K562 (cell line): Measurements from ENCODE around the gene SEMA3A. TPM values are rescaled to one million over a fixed set of nuclear protein-coding genes. Genes with fewer than 3 reads are reported as not detected.

Experiments used
- ATAC-seq: fragments of 200-7000 bp; cut with Tn5 transposase; 3 replicates; pipeline ENCODE4 v1.9.1; 2020; ENCODE audit warnings: moderate library complexity
- BruUV-seq: library from RNA; stranded (reverse); fragments of 400-500 nt; replicated peaks from 2 replicates; lab custom pipeline; 2021; lab: Mats Ljungman, UMichigan
- CTCF ChIA-PET: fragments of 300-600 bp; formaldehyde crosslinking; extraction: SDS; loops from one replicate; lab custom pipeline; 2021; ENCODE audit warnings: low intra/inter-chr PET ratio; lab: Yijun Ruan, JAX
- POLR2A ChIA-PET: fragments of 300-600, 350-650 bp; sonication (Branson Sonifier 250); formaldehyde crosslinking; extraction: SDS; loops from one replicate; lab custom pipeline; 2021; ENCODE audit warnings: antibody characterized with exemption, inconsistent platforms; lab: Yijun Ruan, JAX
- DNase-seq, 4 experiments: peaks; one replicate each; pipeline versions ENCODE4 v3.0.0 to v3.0.0-alpha.2; 2011 to 2018; ENCODE audit warnings: low spot score in 3 of 4, mixed read lengths in 3 of 4; ENCODE audit errors: extremely low read depth in 1 of 4
- FAIRE-seq: peaks from 2 replicates; lab custom pipeline; 2011; peaks lifted over from hg19 to GRCh38; lab: Jason Lieb, UNC
- H2AFZ ChIP-seq: 2 replicates; pipeline ENCODE4 v1.6.0; 2011; ENCODE audit warnings: low read depth, low read length, control low read depth, inconsistent platforms
- H3K27ac ChIP-seq: fragments of 200-600 bp; 3 replicates; pipeline ENCODE4 v1.8.0; 2011; ENCODE audit warnings: low read depth, mild to moderate bottlenecking, control low read depth, inconsistent platforms, low read length, moderate library complexity, mixed read lengths; ENCODE audit errors: extremely low read depth
- H3K27me3 ChIP-seq, 2 experiments: fragments of 300-600 bp in 1 of 2; 2 replicates in 1 of 2; 3 replicates in 1 of 2; pipeline versions ENCODE4 v1.6.0 to v1.8.0; 2011; ENCODE audit warnings: inconsistent platforms in 2 of 2, low read length in 2 of 2, mild to moderate bottlenecking in 1 of 2, mixed read lengths in 1 of 2, moderate library complexity in 1 of 2; ENCODE audit not compliant: control insufficient read depth in 2 of 2, insufficient read depth in 2 of 2
- H3K36me3 ChIP-seq: fragments of 300-600 bp; 3 replicates; pipeline ENCODE4 v1.8.0; 2011; ENCODE audit warnings: mild to moderate bottlenecking, low read length, inconsistent platforms; ENCODE audit not compliant: control insufficient read depth, insufficient read depth
- H3K4me1 ChIP-seq, 2 experiments: fragments of 200-600 bp in 1 of 2; replicated peaks in 1 of 2; 2 replicates in 1 of 2; 3 replicates in 1 of 2; pipeline versions ENCODE4 v1.5.1 to v1.8.0; 2011; ENCODE audit warnings: inconsistent platforms in 2 of 2, low read length in 2 of 2, mild to moderate bottlenecking in 1 of 2, mixed read lengths in 1 of 2, moderate library complexity in 1 of 2; ENCODE audit not compliant: control insufficient read depth in 2 of 2, insufficient read depth in 2 of 2
- H3K4me2 ChIP-seq: 2 replicates; pipeline ENCODE4 v1.6.1; 2011; ENCODE audit warnings: low read length, control low read depth, inconsistent platforms, mixed read lengths; ENCODE audit not compliant: insufficient read depth
- H3K4me3 ChIP-seq: fragments of 200-600 bp; sonication (generic), shearing (Covaris generic); 2 replicates; pipeline ENCODE4 v1.5.1; 2016; ENCODE audit warnings: control low read depth, inconsistent platforms
- H3K79me2 ChIP-seq: fragments of 200-600 bp; 3 replicates; pipeline ENCODE4 v1.8.0; 2011; ENCODE audit warnings: low read length, inconsistent platforms; ENCODE audit not compliant: control insufficient read depth, insufficient read depth
- H3K9ac ChIP-seq, 2 experiments: 2 replicates each; pipeline versions ENCODE4 v1.6.0 to v1.6.1; 2011; ENCODE audit warnings: low read depth in 2 of 2, low read length in 2 of 2, control low read depth in 1 of 2, inconsistent platforms in 1 of 2, mild to moderate bottlenecking in 1 of 2, mixed read lengths in 1 of 2; ENCODE audit not compliant: insufficient read depth in 1 of 2
- H3K9me1 ChIP-seq: one replicate; pipeline ENCODE4 v1.6.0; 2011; ENCODE audit warnings: inconsistent platforms, mild to moderate bottlenecking, low read length, moderate library complexity; ENCODE audit not compliant: control insufficient read depth, insufficient read depth
- H3K9me3 ChIP-seq: replicated peaks from 2 replicates; pipeline ENCODE4 v1.5.1; 2011; ENCODE audit warnings: low read depth, low read length, inconsistent platforms; ENCODE audit not compliant: control insufficient read depth, insufficient read depth
- H4K20me1 ChIP-seq: replicated peaks from 2 replicates; pipeline ENCODE4 v1.6.1; 2011; ENCODE audit warnings: low read length, inconsistent platforms, mixed read lengths; ENCODE audit not compliant: control insufficient read depth, insufficient read depth
- POU5F1 ChIP-seq: fragments of 150-350 bp; IDR thresholded peaks from 2 replicates; pipeline ENCODE4 v1.6.1; 2014; ENCODE audit warnings: borderline replicate concordance, low read length, low read depth, mild to moderate bottlenecking; ENCODE audit not compliant: partially characterized antibody
- TEAD4 ChIP-seq, 2 experiments: sonication (generic) in 1 of 2; formaldehyde crosslinking in 1 of 2; IDR thresholded peaks; 2 replicates each; pipeline versions ENCODE4 v1.6.1 to v1.8.0; 2012 to 2022; ENCODE audit warnings: borderline replicate concordance in 1 of 2, inconsistent platforms in 1 of 2, low read length in 1 of 2, mild to moderate bottlenecking in 1 of 2, missing genetic modification reagents in 1 of 2
- ZNF143 ChIP-seq: sonication (generic); formaldehyde crosslinking; IDR thresholded peaks from 2 replicates; pipeline ENCODE4 v1.9.0; 2022; ENCODE audit warnings: mild to moderate bottlenecking, missing genetic modification reagents
- WGBS: fragments of 100-300 bp; shearing (Covaris generic); methylation state at CpG from one replicate; pipeline ENCODE4 v1.1.6; 2016; ENCODE audit warnings: low coverage, mixed read lengths; ENCODE audit not compliant: insufficient coverage; ENCODE audit errors: missing lambda C conversion rate; 5-methylcytosine and 5-hydroxymethylcytosine counted together
- in situ Hi-C: fragments of 300-500 bp; cut with MboI; formaldehyde crosslinking; loops from 4 replicates; pipeline ENCODE4 v1.15.0; 2018; ENCODE audit warnings: inconsistent platforms, mixed read lengths
- intact Hi-C: fragments of 100-400 bp; cut with micrococcal nuclease; formaldehyde crosslinking; loops from 2 replicates; pipeline ENCODE4 v1.14.2; 2022
- polyA plus RNA-seq, 8 experiments: library from polyadenylated mRNA; depleted of rRNA in 4 of 8; stranded (reverse) in 5 of 8; unstranded in 3 of 8; fragments of >200 nt; fragmentation: Nextera tagmentation in 2 of 8; fragmentation: Illumina TruSeq in 1 of 8; extraction: Ambion mirVana in 2 of 8; extraction: Trizol in 1 of 8; gene quantifications; 2 replicates each; pipeline versions ENCODE4 v1.2.1 to v1.2.3, GENCODE V29; 2011 to 2014; ENCODE audit warnings: inconsistent platforms in 1 of 8, missing spikeins in 1 of 8
- total RNA-seq, 7 experiments: library from RNA; depleted of rRNA in 6 of 7; stranded (reverse); fragments of >200 nt in 6 of 7; fragmentation: Illumina TruSeq in 2 of 7; extraction: Trizol in 2 of 7; gene quantifications; 2 replicates each; pipeline versions ENCODE4 v1.2.1 to v1.2.3, GENCODE V29; 2011 to 2021; ENCODE audit warnings: low replicate concordance in 1 of 7
- TF ChIP-seq, protein P1 (sequence below): fragments of 150-350 bp; IDR thresholded peaks from 2 replicates; pipeline ENCODE4 v1.6.1; 2014; ENCODE audit warnings: low read depth, mild to moderate bottlenecking, low read length, borderline replicate concordance

The SEMA3A gene
- total and polyA plus RNA-seq, 9 of the 15 experiments (the other 6 are each of a cell fraction or from before 2014, with no cell fraction given): 0.36 to 3.0 (median 1.1) TPM

DNA sequence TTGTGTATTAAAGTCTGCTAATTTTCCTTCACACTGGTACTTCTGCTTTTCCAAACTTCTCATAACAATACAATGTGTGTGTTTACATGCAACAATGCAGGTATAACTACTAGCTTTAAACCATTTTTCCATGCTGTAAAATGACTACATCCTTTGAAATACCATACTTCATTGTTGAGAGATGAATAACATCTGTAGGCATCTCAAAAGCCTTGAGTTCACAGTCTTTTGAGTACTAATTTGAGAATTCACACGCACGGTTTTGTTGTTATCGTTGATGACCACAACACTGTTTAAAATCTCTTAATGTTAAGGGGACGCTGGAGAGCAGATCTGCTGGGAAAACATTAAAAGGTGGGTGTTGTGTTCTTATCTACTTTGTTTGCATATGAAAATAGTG, 37.4 kb downstream of the SEMA3A start:
- ChIA-PET POLR2A (no interaction called here), CTCF (no interaction called here)
- Histone ChIP-seq H3K4me2 (no peak overlapping the region), H3K9ac (no peak overlapping the region), H3K4me3 (no peak overlapping the region), H3K27me3 (no peaks in the 10 kb centered on the region), H3K9me3 (no peaks in the 10 kb centered on the region; the same call in 1 of the 2 replicates), H3K36me3 (no peaks in the 10 kb centered on the region), H3K79me2 (no peaks in the 10 kb centered on the region), H4K20me1 (no peaks in the 10 kb centered on the region), H3K27ac (no peak overlapping the region), H3K4me1 (no peaks in the 10 kb centered on the region), H2AFZ (no peak overlapping the region), H3K9me1 (no peaks in the 10 kb centered on the region)
- no peak for DNase-seq
- TF ChIP-seq TEAD4 (IDR thresholded peaks at IDR 0.05; ENCODE audit: low read length): no peak
- no peak for TF ChIP-seq TEAD4 (CRISPR knock-in tag; IDR thresholded peaks at IDR 0.05; ENCODE audit: borderline replicate concordance)
- TF ChIP-seq, protein P1, sequence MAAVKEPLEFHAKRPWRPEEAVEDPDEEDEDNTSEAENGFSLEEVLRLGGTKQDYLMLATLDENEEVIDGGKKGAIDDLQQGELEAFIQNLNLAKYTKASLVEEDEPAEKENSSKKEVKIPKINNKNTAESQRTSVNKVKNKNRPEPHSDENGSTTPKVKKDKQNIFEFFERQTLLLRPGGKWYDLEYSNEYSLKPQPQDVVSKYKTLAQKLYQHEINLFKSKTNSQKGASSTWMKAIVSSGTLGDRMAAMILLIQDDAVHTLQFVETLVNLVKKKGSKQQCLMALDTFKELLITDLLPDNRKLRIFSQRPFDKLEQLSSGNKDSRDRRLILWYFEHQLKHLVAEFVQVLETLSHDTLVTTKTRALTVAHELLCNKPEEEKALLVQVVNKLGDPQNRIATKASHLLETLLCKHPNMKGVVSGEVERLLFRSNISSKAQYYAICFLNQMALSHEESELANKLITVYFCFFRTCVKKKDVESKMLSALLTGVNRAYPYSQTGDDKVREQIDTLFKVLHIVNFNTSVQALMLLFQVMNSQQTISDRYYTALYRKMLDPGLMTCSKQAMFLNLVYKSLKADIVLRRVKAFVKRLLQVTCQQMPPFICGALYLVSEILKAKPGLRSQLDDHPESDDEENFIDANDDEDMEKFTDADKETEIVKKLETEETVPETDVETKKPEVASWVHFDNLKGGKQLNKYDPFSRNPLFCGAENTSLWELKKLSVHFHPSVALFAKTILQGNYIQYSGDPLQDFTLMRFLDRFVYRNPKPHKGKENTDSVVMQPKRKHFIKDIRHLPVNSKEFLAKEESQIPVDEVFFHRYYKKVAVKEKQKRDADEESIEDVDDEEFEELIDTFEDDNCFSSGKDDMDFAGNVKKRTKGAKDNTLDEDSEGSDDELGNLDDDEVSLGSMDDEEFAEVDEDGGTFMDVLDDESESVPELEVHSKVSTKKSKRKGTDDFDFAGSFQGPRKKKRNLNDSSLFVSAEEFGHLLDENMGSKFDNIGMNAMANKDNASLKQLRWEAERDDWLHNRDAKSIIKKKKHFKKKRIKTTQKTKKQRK: no peak
- TF ChIP-seq POU5F1: no peak
- no peak for TF ChIP-seq ZNF143 (CRISPR knock-in tag)
- in situ Hi-C loops (no loop called here), intact Hi-C loops (no loop called here)
- ATAC-seq: no peak
- FAIRE-seq: no peak
- 3% methylated on average over 4 of the region's 4 CpGs for WGBS
- no TSS peak for BruUV-seq
